ENCODE data around the gene PPP1CB. TPM values are rescaled to one million over a fixed set of nuclear protein-coding genes. Genes with fewer than 3 reads are reported as not detected.
A peak's percentile ranks its signal among the peaks of the same experiment; 100 is the strongest.

PPP1CB gene
- total and polyA plus RNA-seq, 8 donors = 33.2 to 205 (median 88.1) TPM

DNA sequence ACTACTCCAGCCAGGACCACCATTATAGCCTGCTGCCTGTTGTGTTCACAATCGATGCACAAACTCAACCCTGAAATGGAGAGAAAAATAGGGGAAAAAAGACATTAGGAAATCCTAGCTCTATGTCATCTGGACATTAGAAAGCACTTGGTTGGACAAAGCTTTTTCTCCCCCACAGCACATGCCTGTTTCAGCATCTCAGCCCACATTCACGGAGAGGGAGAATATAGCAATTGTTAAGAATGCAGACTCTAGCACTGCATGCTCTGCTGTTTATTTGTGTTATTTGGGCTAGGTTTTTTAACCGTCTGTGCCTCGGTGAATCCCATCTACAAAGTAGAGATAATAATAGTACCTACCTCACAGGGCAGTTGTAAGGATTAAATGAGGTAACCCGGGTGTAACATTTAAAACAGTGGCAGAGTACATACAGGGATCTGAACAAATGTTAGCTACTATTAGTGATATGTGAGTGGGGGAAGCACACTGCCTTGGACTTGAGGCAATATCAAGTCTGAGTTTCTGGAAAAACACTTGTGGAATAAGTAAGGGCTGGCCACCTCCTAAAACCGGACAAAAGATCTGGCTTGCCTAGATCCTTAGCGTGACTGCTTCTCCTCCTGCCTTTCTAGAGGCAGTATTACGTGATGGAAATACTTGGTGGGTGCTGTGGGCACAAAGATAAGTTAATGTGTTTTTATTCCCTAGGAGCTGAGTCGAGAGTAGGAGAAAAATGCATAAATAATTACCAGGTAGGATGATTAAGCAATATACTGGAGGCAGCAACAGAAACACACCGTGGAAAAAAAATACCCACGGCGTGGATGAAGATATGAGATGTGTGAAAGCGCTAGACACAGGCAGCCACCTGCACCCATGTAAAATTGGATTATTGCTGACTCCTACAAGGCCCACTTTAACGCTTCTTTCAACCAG is 1.0 kb upstream of the PPP1CB start:
- H3K4me1 ChIP-seq = peaks cover 11 to 24% (median 13%) of the 10 kb centered on the region in 3 donors
- peak overlapping the region; percentile 21 to 96 (median 94) for H3K4me3 ChIP-seq
- WGBS, 2 donors = 8% methylated on average over 14 of the region's 14 CpGs
- H3K36me3 ChIP-seq = no peaks in the 10 kb centered on the region
- DNase-seq (peak in 2 of 6 donors; percentile 13 to 28), ATAC-seq (peak in 2 of 4 donors; percentile 7 to 19), FAIRE-seq (no peak)
- H3K9me3 ChIP-seq = no peaks in the 10 kb centered on the region
- TF ChIP-seq, protein P1, sequence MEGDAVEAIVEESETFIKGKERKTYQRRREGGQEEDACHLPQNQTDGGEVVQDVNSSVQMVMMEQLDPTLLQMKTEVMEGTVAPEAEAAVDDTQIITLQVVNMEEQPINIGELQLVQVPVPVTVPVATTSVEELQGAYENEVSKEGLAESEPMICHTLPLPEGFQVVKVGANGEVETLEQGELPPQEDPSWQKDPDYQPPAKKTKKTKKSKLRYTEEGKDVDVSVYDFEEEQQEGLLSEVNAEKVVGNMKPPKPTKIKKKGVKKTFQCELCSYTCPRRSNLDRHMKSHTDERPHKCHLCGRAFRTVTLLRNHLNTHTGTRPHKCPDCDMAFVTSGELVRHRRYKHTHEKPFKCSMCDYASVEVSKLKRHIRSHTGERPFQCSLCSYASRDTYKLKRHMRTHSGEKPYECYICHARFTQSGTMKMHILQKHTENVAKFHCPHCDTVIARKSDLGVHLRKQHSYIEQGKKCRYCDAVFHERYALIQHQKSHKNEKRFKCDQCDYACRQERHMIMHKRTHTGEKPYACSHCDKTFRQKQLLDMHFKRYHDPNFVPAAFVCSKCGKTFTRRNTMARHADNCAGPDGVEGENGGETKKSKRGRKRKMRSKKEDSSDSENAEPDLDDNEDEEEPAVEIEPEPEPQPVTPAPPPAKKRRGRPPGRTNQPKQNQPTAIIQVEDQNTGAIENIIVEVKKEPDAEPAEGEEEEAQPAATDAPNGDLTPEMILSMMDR (IDR thresholded peaks at IDR 0.05) = no peak
- H3K27me3 ChIP-seq = no peaks in the 10 kb centered on the region
- intact Hi-C loops (cut with DNase I) = loop anchor here in 2 of 3 donors (5.0 to 10.0 kb wide), 2 partner anchors 128 to 156 kb away; no protein-coding TSS in a partner anchor
- peak overlapping the region; percentile 98 to 100 (median 98) for H3K27ac ChIP-seq

- Histone ChIP-seq H3K36me3 (no peaks in the 10 kb centered on the region), H3K4me3 (peak overlapping the region; percentile 80 to 96 (median 94)), H3K27me3 (no peaks in the 10 kb centered on the region), H3K27ac (peak overlapping the region; percentile 98 to 100 (median 98)), H3K4me1 (peaks cover 19 to 38% (median 27%) of the 10 kb centered on the region in 3 donors), H3K9me3 (no peaks in the 10 kb centered on the region)
- intact Hi-C loops (cut with DNase I) = loop anchor here in 2 of 3 donors (5.0 to 10.0 kb wide), 2 partner anchors 130 to 157 kb away; no protein-coding TSS in a partner anchor
- FAIRE-seq = no peak
- DNase-seq = peak in 1 of 6 donors; percentile 76
- peak; percentile 24 to 59 (median 50) for ATAC-seq
- WGBS, 2 donors = 0% methylated on average over 41 to 78 of the region's 78 CpGs
- TF ChIP-seq, protein P1 (IDR thresholded peaks at IDR 0.05) = no peak
Observed at GRCh38 chr2:28751956-28752630, 463 bp downstream of the PPP1CB start.

DNA sequence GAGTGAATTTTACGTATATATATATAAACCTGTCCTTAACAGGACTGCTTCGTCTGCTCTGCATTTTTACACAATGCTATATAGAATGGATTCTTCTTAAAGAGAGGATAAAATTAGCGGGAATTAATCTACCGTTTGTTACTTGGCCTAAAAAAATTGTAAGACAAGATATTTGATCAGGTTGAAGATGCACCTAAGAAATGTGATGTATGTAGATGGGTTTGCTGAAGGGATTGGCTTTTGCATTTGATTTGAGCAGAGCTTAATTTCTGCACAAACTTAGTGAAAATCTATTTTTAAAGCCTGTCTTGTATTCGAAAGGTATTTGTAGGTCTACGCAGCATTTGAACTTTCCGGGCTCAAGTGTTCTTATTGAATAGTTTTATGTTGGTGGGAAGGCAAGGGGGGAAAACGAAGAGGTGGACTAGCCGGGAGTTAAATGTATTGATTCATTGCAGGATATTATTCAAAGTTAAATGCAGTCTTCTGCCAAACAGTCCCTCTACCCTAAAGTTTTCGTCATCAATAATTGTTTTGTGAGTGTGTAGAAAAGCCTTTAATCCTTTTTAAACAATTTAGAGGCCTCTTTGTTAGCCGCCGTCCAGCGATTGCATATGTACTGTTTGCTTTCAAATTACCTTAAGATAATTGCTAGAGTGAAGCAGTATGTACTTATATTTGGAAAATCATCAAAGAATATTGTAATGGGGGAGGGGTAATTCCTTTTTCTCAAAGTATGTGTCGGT is 1.2 kb downstream of the PPP1CB start:
- WGBS, 2 donors = 0% methylated on average over 14 of the region's 14 CpGs
- Histone ChIP-seq H3K36me3 (no peaks in the 10 kb centered on the region), H3K4me1 (peaks cover 23 to 45% (median 34%) of the 10 kb centered on the region in 3 donors), H3K9me3 (no peaks in the 10 kb centered on the region), H3K27me3 (no peaks in the 10 kb centered on the region), H3K4me3 (peak overlapping the region; percentile 80 to 96 (median 94)), H3K27ac (peak overlapping the region; percentile 98 to 100 (median 98))
- TF ChIP-seq, protein P1 (IDR thresholded peaks at IDR 0.05) = no peak
- intact Hi-C loops (cut with DNase I) = loop anchor here in 2 of 3 donors (5.0 to 10.0 kb wide), 2 partner anchors 131 to 158 kb away; no protein-coding TSS in a partner anchor
- ATAC-seq (no peak), FAIRE-seq (no peak), DNase-seq (no peak)

GRCh38 chr2:28754321-28754720 is 2.7 kb downstream of the PPP1CB start:
- ATAC-seq (no peak), FAIRE-seq (no peak), DNase-seq (no peak)
- Histone ChIP-seq H3K9me3 (no peaks in the 10 kb centered on the region), H3K27ac (peak overlapping the region in 2 of 4 donors; percentile 99 to 100), H3K27me3 (no peaks in the 10 kb centered on the region), H3K4me1 (peaks cover 23 to 50% (median 44%) of the 10 kb centered on the region in 3 donors), H3K4me3 (peak overlapping the region in 2 of 4 donors; percentile 92 to 96), H3K36me3 (no peaks in the 10 kb centered on the region)
- TF ChIP-seq, protein P1 (IDR thresholded peaks at IDR 0.05) = no peak
- WGBS, 2 donors = 4 to 10% methylated on average over 4 of the region's 4 CpGs
- intact Hi-C loops (cut with DNase I) = loop anchor here in 2 of 3 donors (5.0 to 10.0 kb wide), 2 partner anchors 132 to 160 kb away; no protein-coding TSS in a partner anchor
